K562 (cell line): ENCODE data around the gene TCEAL5. TPM values are rescaled to one million over a fixed set of nuclear protein-coding genes. Genes with fewer than 3 reads are reported as not detected.

Source experiments
- ATAC-seq: fragments of 200-7000 bp; cut with Tn5 transposase; 3 replicates; pipeline ENCODE4 v1.9.1; 2020; ENCODE audit warnings: moderate library complexity
- BruUV-seq: library from RNA; stranded (reverse); fragments of 400-500 nt; replicated peaks from 2 replicates; lab custom pipeline; 2021; lab: Mats Ljungman, UMichigan
- CTCF ChIA-PET: fragments of 300-600 bp; formaldehyde crosslinking; extraction: SDS; loops from one replicate; lab custom pipeline; 2021; ENCODE audit warnings: low intra/inter-chr PET ratio; lab: Yijun Ruan, JAX
- POLR2A ChIA-PET: fragments of 300-600, 350-650 bp; sonication (Branson Sonifier 250); formaldehyde crosslinking; extraction: SDS; loops from one replicate; lab custom pipeline; 2021; ENCODE audit warnings: antibody characterized with exemption, inconsistent platforms; lab: Yijun Ruan, JAX
- DNase-seq, 4 experiments: peaks; one replicate each; pipeline versions ENCODE4 v3.0.0 to v3.0.0-alpha.2; 2011 to 2018; ENCODE audit warnings: low spot score in 3 of 4, mixed read lengths in 3 of 4; ENCODE audit errors: extremely low read depth in 1 of 4
- FAIRE-seq: peaks from 2 replicates; lab custom pipeline; 2011; peaks lifted over from hg19 to GRCh38; lab: Jason Lieb, UNC
- H2AFZ ChIP-seq: 2 replicates; pipeline ENCODE4 v1.6.0; 2011; ENCODE audit warnings: low read depth, low read length, control low read depth, inconsistent platforms
- H3K27ac ChIP-seq: fragments of 200-600 bp; 3 replicates; pipeline ENCODE4 v1.8.0; 2011; ENCODE audit warnings: low read depth, mild to moderate bottlenecking, control low read depth, inconsistent platforms, low read length, moderate library complexity, mixed read lengths; ENCODE audit errors: extremely low read depth
- H3K27me3 ChIP-seq, 2 experiments: fragments of 300-600 bp in 1 of 2; 2 replicates in 1 of 2; 3 replicates in 1 of 2; pipeline versions ENCODE4 v1.6.0 to v1.8.0; 2011; ENCODE audit warnings: inconsistent platforms in 2 of 2, low read length in 2 of 2, mild to moderate bottlenecking in 1 of 2, mixed read lengths in 1 of 2, moderate library complexity in 1 of 2; ENCODE audit not compliant: control insufficient read depth in 2 of 2, insufficient read depth in 2 of 2
- H3K36me3 ChIP-seq: fragments of 300-600 bp; 3 replicates; pipeline ENCODE4 v1.8.0; 2011; ENCODE audit warnings: mild to moderate bottlenecking, low read length, inconsistent platforms; ENCODE audit not compliant: control insufficient read depth, insufficient read depth
- H3K4me1 ChIP-seq, 2 experiments: fragments of 200-600 bp in 1 of 2; replicated peaks in 1 of 2; 2 replicates in 1 of 2; 3 replicates in 1 of 2; pipeline versions ENCODE4 v1.5.1 to v1.8.0; 2011; ENCODE audit warnings: inconsistent platforms in 2 of 2, low read length in 2 of 2, mild to moderate bottlenecking in 1 of 2, mixed read lengths in 1 of 2, moderate library complexity in 1 of 2; ENCODE audit not compliant: control insufficient read depth in 2 of 2, insufficient read depth in 2 of 2
- H3K4me2 ChIP-seq: 2 replicates; pipeline ENCODE4 v1.6.1; 2011; ENCODE audit warnings: low read length, control low read depth, inconsistent platforms, mixed read lengths; ENCODE audit not compliant: insufficient read depth
- H3K4me3 ChIP-seq: fragments of 200-600 bp; sonication (generic), shearing (Covaris generic); 2 replicates; pipeline ENCODE4 v1.5.1; 2016; ENCODE audit warnings: control low read depth, inconsistent platforms
- H3K79me2 ChIP-seq: fragments of 200-600 bp; 3 replicates; pipeline ENCODE4 v1.8.0; 2011; ENCODE audit warnings: low read length, inconsistent platforms; ENCODE audit not compliant: control insufficient read depth, insufficient read depth
- H3K9ac ChIP-seq, 2 experiments: 2 replicates each; pipeline versions ENCODE4 v1.6.0 to v1.6.1; 2011; ENCODE audit warnings: low read depth in 2 of 2, low read length in 2 of 2, control low read depth in 1 of 2, inconsistent platforms in 1 of 2, mild to moderate bottlenecking in 1 of 2, mixed read lengths in 1 of 2; ENCODE audit not compliant: insufficient read depth in 1 of 2
- H3K9me1 ChIP-seq: one replicate; pipeline ENCODE4 v1.6.0; 2011; ENCODE audit warnings: inconsistent platforms, mild to moderate bottlenecking, low read length, moderate library complexity; ENCODE audit not compliant: control insufficient read depth, insufficient read depth
- H3K9me3 ChIP-seq: replicated peaks from 2 replicates; pipeline ENCODE4 v1.5.1; 2011; ENCODE audit warnings: low read depth, low read length, inconsistent platforms; ENCODE audit not compliant: control insufficient read depth, insufficient read depth
- H4K20me1 ChIP-seq: replicated peaks from 2 replicates; pipeline ENCODE4 v1.6.1; 2011; ENCODE audit warnings: low read length, inconsistent platforms, mixed read lengths; ENCODE audit not compliant: control insufficient read depth, insufficient read depth
- BMI1 ChIP-seq: fragments of 150-350 bp; IDR thresholded peaks from 2 replicates; pipeline ENCODE4 v1.6.1; 2014; ENCODE audit warnings: low read length
- CCNT2 ChIP-seq: IDR thresholded peaks from 2 replicates; pipeline ENCODE4 v1.6.1; 2011; ENCODE audit warnings: borderline replicate concordance, low read depth, mild to moderate bottlenecking, moderate library complexity, mixed read lengths, low read length; ENCODE audit not compliant: insufficient read length; ENCODE audit errors: extremely low read depth
- EHMT2 ChIP-seq: fragments of 450-650 bp; IDR thresholded peaks from 2 replicates; pipeline ENCODE4 v1.6.1; 2018; ENCODE audit warnings: antibody characterized with exemption
- KDM1A ChIP-seq, 2 experiments: fragments of 450-650 bp; IDR thresholded peaks; 2 replicates each; pipeline ENCODE4 v1.6.1; 2016; ENCODE audit warnings: mild to moderate bottlenecking in 2 of 2
- NCOA2 ChIP-seq, 2 experiments: fragments of 450-650 bp; IDR thresholded peaks; 2 replicates each; pipeline ENCODE4 v1.6.1; 2018; ENCODE audit warnings: mild to moderate bottlenecking in 2 of 2, moderate library complexity in 1 of 2; ENCODE audit not compliant: partially characterized antibody in 2 of 2
- NR2F6 ChIP-seq: fragments of 450-650 bp; formaldehyde crosslinking; IDR thresholded peaks from 2 replicates; pipeline ENCODE4 v1.4.0; 2020; ENCODE audit warnings: mild to moderate bottlenecking
- PTBP1 ChIP-seq: fragments of 200-400 bp; formaldehyde crosslinking; IDR thresholded peaks from 2 replicates; pipeline ENCODE4 v1.6.1; 2017; ENCODE audit warnings: low read depth, low read length
- RREB1 ChIP-seq: fragments of 250-450 bp; sonication (Bioruptor Pico); IDR thresholded peaks from 2 replicates; pipeline ENCODE4 v1.4.0; 2020
- SAFB2 ChIP-seq: fragments of 200-400 bp; formaldehyde crosslinking; IDR thresholded peaks from 2 replicates; pipeline ENCODE4 v1.6.1; 2018; ENCODE audit warnings: borderline replicate concordance, low read length, low read depth, moderate library complexity; ENCODE audit not compliant: severe bottlenecking
- WGBS: fragments of 100-300 bp; shearing (Covaris generic); methylation state at CpG from one replicate; pipeline ENCODE4 v1.1.6; 2016; ENCODE audit warnings: low coverage, mixed read lengths; ENCODE audit not compliant: insufficient coverage; ENCODE audit errors: missing lambda C conversion rate; 5-methylcytosine and 5-hydroxymethylcytosine counted together
- in situ Hi-C: fragments of 300-500 bp; cut with MboI; formaldehyde crosslinking; loops from 4 replicates; pipeline ENCODE4 v1.15.0; 2018; ENCODE audit warnings: inconsistent platforms, mixed read lengths
- intact Hi-C: fragments of 100-400 bp; cut with micrococcal nuclease; formaldehyde crosslinking; loops from 2 replicates; pipeline ENCODE4 v1.14.2; 2022
- polyA plus RNA-seq, 8 experiments: library from polyadenylated mRNA; depleted of rRNA in 4 of 8; stranded (reverse) in 5 of 8; unstranded in 3 of 8; fragments of >200 nt; fragmentation: Nextera tagmentation in 2 of 8; fragmentation: Illumina TruSeq in 1 of 8; extraction: Ambion mirVana in 2 of 8; extraction: Trizol in 1 of 8; gene quantifications; 2 replicates each; pipeline versions ENCODE4 v1.2.1 to v1.2.3, GENCODE V29; 2011 to 2014; ENCODE audit warnings: inconsistent platforms in 1 of 8, missing spikeins in 1 of 8
- total RNA-seq, 7 experiments: library from RNA; depleted of rRNA in 6 of 7; stranded (reverse); fragments of >200 nt in 6 of 7; fragmentation: Illumina TruSeq in 2 of 7; extraction: Trizol in 2 of 7; gene quantifications; 2 replicates each; pipeline versions ENCODE4 v1.2.1 to v1.2.3, GENCODE V29; 2011 to 2021; ENCODE audit warnings: low replicate concordance in 1 of 7
- TF ChIP-seq, protein P1 (sequence below), 2 experiments: fragments of 450-650 bp; IDR thresholded peaks; 2 replicates each; pipeline ENCODE4 v1.6.1; 2016
- TF ChIP-seq, protein P2 (sequence below): IDR thresholded peaks from 2 replicates; pipeline ENCODE4 v1.6.1; 2012; ENCODE audit warnings: low read depth, low read length, improper control_type of control experiment, borderline replicate concordance

The TCEAL5 gene
- total and polyA plus RNA-seq, 9 of the 15 experiments (the other 6 are each of a cell fraction or from before 2014, with no cell fraction given) = 0.10 to 0.18 TPM; not detected in 7

DNA sequence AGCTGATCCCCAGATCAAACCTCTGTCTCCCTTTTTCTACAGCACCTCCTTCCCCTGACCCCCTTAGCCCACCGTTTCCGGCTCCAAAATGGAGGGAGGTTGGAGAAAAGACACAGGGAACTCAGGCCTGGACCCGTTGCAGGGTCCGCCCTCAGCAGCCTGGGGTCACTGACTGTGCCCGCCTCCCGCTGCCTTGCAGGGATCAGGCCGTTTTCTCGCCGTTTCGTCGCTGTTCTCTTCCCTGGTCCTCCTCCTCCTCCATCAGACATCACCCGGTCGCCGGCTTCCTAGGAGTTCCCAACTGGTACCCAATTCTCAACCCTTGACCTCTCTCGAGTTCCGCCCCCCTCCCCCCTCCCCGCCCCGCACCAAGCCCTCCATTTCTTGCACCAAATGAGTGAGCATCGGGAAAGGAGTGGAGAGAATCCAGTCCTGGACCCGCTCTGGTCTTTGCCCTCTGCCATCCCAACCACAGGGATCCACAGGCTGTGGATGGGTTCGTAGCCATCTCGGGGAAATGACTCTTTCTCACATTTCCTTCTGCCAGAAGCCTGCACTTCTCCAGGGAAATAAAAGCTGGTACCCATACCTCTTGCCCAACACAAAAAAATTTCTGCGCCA, 493 bp downstream of the TCEAL5 start:
- intact Hi-C loops (no loop called here), in situ Hi-C loops (no loop called here)
- ATAC-seq = no peak
- Histone ChIP-seq H3K79me2 (no peaks in the 10 kb centered on the region), H3K9ac (no peak overlapping the region), H3K4me3 (no peak overlapping the region), H4K20me1 (no peaks in the 10 kb centered on the region), H3K27me3 (peaks cover 4 to 16% of the 10 kb centered on the region in 2 experiments; a peak in 3 of 5 replicates), H3K4me1 (no peaks in the 10 kb centered on the region; a peak in 1 of 5 replicates), H3K27ac (no peak overlapping the region), H3K9me1 (no peaks in the 10 kb centered on the region), H3K9me3 (no peaks in the 10 kb centered on the region), H2AFZ (no peak overlapping the region), H3K36me3 (no peaks in the 10 kb centered on the region), H3K4me2 (no peak overlapping the region)
- no TSS peak for BruUV-seq
- FAIRE-seq = no peak
- ChIA-PET CTCF (no interaction called here), POLR2A (no interaction called here)
- 10% methylated on average over 8 of the region's 23 CpGs for WGBS
- no peak for DNase-seq
- no peak for TF ChIP-seq SAFB2
- TF ChIP-seq CCNT2 = no peak
- TF ChIP-seq RREB1 (CRISPR knock-in tag) = no peak
- TF ChIP-seq, protein P1, sequence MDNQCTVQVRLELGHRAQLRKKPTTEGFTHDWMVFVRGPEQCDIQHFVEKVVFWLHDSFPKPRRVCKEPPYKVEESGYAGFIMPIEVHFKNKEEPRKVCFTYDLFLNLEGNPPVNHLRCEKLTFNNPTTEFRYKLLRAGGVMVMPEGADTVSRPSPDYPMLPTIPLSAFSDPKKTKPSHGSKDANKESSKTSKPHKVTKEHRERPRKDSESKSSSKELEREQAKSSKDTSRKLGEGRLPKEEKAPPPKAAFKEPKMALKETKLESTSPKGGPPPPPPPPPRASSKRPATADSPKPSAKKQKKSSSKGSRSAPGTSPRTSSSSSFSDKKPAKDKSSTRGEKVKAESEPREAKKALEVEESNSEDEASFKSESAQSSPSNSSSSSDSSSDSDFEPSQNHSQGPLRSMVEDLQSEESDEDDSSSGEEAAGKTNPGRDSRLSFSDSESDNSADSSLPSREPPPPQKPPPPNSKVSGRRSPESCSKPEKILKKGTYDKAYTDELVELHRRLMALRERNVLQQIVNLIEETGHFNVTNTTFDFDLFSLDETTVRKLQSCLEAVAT (IDR thresholded peaks at IDR 0.05) = no peak
- no peak for TF ChIP-seq NCOA2 (IDR thresholded peaks at IDR 0.05; ENCODE audit: partially characterized antibody in 2 of 2)
- TF ChIP-seq PTBP1 = no peak
- no peak for TF ChIP-seq NR2F6 (CRISPR knock-in tag)
- TF ChIP-seq, protein P2, sequence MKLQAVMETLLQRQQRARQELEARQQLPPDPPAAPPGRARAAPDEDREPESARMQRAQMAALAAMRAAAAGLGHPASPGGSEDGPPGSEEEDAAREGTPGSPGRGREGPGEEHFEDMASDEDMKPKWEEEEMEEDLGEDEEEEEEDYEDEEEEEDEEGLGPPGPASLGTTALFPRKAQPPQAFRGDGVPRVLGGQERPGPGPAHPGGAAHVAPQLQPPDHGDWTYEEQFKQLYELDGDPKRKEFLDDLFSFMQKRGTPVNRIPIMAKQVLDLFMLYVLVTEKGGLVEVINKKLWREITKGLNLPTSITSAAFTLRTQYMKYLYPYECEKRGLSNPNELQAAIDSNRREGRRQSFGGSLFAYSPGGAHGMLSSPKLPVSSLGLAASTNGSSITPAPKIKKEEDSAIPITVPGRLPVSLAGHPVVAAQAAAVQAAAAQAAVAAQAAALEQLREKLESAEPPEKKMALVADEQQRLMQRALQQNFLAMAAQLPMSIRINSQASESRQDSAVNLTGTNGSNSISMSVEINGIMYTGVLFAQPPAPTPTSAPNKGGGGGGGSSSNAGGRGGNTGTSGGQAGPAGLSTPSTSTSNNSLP = no peak
- TF ChIP-seq EHMT2 = no peak
- TF ChIP-seq KDM1A (IDR thresholded peaks at IDR 0.05) = no peak
- TF ChIP-seq BMI1 = no peak
